Caki2 (cell line): ENCODE results near the gene MACROD1. TPM values are rescaled to one million over a fixed set of nuclear protein-coding genes. Genes with fewer than 3 reads are reported as not detected.
A peak's percentile ranks its signal among the peaks of the same experiment; 100 is the strongest.

Experiments
- DNase-seq: peaks from one replicate; pipeline ENCODE4 v3.0.0-alpha.2; 2015; ENCODE audit warnings: low read depth
- in situ Hi-C: cut with HindIII; loops from 2 replicates; pipeline ENCODE4 v1.10.0; 2016; ENCODE audit warnings: low sequenced_read_pairs, low pct_unique_long_range_greater_than_20kb, mixed read lengths
- total RNA-seq: library from RNA; depleted of rRNA; stranded (reverse); fragments of >200 nt; shearing (Covaris generic); gene quantifications from 2 replicates; pipeline ENCODE4 v1.2.3, GENCODE V29; 2014; ENCODE audit warnings: low replicate concordance

MACROD1 gene
- total RNA-seq, 1 experiment from 2014 or later = 42.9 TPM

GRCh38 chr11:64103277-64103985, 62.5 kb downstream of the MACROD1 start:
- no peak for DNase-seq
- in situ Hi-C loops = no loop called here

- in situ Hi-C loops = no loop called here
- no peak for DNase-seq
These were observed 63.7 kb downstream of the MACROD1 start for GRCh38 chr11:64102005-64102738.

GRCh38 chr11:64101461-64101860, 64.5 kb downstream of the MACROD1 start:
- in situ Hi-C loops = no loop called here

GRCh38 chr11:64100782-64101353, 65.0 kb downstream of the MACROD1 start:
- in situ Hi-C loops = no loop called here
- no peak for DNase-seq

More at GRCh38 chr11:64101461-64101860, 64.5 kb downstream of the MACROD1 start:
- no peak for DNase-seq

- DNase-seq = no peak
- in situ Hi-C loops = no loop called here
These were observed 65.6 kb downstream of the MACROD1 start for GRCh38 chr11:64100360-64100759.

- in situ Hi-C loops = no loop called here
- no peak for DNase-seq
These were observed 66.5 kb downstream of the MACROD1 start for GRCh38 chr11:64099436-64099835.

GRCh38 chr11:64098318-64098831, 67.5 kb downstream of the MACROD1 start:
- in situ Hi-C loops = no loop called here
- no peak for DNase-seq

DNA sequence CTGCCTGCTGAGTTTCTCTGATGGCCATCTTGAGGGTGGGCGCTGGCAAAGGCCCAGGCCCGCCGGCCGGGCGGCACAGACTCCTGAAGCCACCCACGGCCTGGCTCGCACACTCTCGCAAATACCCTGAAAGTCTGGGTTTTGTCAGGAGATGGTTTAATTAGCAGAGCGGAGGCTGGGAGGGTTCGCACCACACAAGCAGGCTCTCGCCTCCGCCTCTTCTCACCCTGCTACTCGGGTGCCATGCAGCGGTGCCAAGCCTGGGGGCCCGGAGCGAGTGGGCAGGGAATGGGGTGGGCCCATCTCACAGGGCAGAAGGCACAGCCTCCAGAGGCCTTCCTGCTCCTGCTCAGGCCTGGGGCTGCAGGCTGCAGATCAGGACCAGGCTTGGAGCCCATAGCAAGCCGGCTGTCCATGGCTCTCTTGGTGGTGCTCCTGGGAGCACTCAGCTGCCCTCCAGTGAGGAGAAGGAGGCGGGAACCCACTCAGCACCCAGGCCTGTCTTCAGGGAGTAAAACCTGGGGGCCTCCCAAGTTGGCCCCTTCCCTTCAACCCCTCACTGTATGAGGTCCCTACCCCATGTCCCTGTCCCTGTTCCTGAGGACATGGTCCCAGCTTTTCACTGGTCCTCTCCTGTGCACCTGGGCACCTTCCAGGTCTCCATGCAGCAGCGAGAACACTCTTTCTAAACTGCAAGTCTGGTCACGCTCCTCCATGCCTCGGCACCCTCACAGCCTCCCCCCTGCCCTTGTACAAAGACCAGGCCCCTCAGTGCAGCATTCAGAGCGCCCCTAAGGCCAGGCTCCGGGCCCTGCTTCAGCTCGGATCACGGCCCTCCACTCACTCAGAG, 68.2 kb downstream of the MACROD1 start:
- in situ Hi-C loops = no loop called here
- no peak for DNase-seq

DNA sequence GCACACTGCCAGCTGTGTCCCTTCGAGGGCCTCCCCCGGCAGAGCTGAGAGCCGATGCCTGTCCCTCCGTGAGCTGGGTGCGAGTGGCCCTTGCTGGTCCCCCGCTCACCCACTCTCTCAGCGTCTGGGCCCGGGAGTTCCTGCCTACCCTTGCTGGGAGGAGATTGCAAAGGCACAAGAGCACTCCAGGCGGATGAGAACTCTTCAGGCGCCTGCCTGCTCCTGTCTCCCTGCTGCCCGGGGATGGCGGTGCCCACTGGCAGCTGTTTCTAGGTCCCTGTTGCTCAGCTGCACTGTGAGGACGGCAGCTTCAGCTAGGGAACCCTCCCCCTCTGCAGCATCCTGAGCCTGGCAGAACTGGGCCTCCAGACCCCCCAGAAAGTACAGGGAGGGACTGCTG, 69.1 kb downstream of the MACROD1 start:
- in situ Hi-C loops = no loop called here

GRCh38 chr11:64095949-64096348, 70.0 kb downstream of the MACROD1 start:
- in situ Hi-C loops = no loop called here
- no peak for DNase-seq

More for the DNA sequence above, 69.1 kb downstream of the MACROD1 start:
- DNase-seq = no peak

DNA sequence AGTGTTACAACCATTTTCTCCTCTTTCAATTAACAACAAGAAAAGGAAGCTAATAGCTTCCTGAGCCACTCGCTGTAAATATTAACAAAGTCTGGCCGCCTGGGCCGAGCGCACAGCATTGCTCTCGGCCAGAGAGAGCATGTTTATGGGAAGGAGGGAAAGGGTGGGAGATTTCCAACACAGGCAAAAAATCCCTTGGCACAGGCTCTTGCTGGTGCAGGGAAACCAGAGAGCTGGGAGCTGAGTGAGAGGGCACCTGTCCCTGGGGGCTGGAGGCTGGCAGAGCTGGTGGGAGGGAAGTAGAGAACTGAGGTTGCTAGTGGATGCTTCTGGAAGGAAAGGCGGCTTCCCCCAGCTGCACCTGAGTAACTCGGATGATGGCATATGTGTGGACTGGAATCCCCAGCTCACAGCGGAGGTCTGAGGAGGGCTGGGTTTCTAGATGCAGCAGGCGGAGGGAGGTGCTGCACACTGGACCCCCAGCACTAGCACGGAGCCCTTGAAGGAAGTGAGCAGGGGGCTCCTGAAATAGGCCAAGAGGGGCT, 70.6 kb downstream of the MACROD1 start:
- DNase-seq = no peak
- in situ Hi-C loops = no loop called here

- DNase-seq = peak; percentile 80
- in situ Hi-C loops = no loop called here
These were observed 71.3 kb downstream of the MACROD1 start for GRCh38 chr11:64094463-64095260.

- in situ Hi-C loops = no loop called here
These were observed 72.5 kb downstream of the MACROD1 start for GRCh38 chr11:64093233-64094039.

DNA sequence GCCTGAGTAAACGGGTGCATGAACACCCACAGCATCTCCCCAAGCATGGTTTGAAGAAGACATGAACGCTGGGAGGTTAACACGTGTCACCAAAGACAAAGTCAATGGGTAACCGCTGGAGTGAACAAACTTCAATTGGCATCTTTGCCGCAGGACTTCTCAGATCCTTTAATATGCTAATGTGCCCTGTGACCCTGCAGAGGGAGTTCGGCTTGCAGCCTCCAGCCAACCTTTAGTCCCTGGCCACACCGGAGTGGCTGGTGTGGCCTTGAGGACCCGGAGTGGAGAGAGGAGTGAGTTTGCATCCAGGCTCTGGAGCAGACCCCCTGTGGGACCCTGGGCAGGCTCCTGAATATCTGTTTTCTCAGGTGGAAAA, 73.2 kb downstream of the MACROD1 start:
- no peak for DNase-seq
- in situ Hi-C loops = no loop called here

More at GRCh38 chr11:64093233-64094039, 72.5 kb downstream of the MACROD1 start:
- DNase-seq = no peak

DNA sequence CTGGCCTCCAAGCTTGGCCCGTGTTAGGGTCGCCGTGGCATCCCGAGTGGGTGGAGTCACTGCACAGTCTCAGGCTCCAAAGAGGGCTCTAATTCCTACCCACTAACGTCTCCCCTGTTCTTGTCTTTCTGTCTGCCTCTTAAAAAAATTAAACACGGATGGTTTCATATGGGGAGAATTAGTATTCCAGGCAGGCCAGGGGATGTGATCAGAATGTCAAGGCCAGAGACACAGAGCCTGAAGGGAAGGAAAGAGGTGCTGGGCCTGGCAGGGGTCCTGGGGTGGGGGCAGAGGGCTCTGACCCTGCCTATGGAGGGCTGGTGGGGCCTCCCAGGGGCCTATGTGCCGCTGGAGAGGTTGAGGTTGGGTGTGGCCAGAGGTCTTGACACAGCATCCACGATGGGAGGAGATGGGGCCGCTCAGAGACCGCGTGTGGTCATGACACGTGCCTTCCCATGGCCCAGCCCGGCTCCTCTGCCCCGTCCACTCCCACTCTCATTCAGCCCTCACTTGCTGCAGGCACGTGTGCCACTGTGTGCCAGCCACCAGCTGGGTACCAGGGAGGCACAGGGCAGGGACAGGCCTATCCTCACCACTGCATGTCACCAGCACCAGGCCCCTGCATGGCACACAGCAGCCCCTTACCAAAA, 73.7 kb downstream of the MACROD1 start:
- no peak for DNase-seq
- in situ Hi-C loops = no loop called here

GRCh38 chr11:64090806-64091516, 75.0 kb downstream of the MACROD1 start:
- no peak for DNase-seq
- in situ Hi-C loops = no loop called here
